Panc1 (cell line): ENCODE data around the gene CRIP1. TPM values are rescaled to one million over a fixed set of nuclear protein-coding genes. Genes with fewer than 3 reads are reported as not detected.

Experiments used
- ATAC-seq: fragments of 200-7000 bp; cut with Tn5 transposase; 2 replicates; pipeline ENCODE4 v1.9.1; 2020; ENCODE audit warnings: mild to moderate bottlenecking, moderate library complexity
- BruUV-seq: library from RNA; stranded (reverse); fragments of 400-500 nt; replicated peaks from 2 replicates; lab custom pipeline; 2021; lab: Mats Ljungman, UMichigan
- CTCF ChIA-PET: fragments of 300-600 bp; sonication (Branson Sonifier 250); formaldehyde crosslinking; loops from one replicate; lab custom pipeline; 2022; ENCODE audit warnings: antibody characterized with exemption; lab: Charles Lee
- POLR2A ChIA-PET: fragments of 300-600 bp; sonication (Branson Sonifier 250); formaldehyde crosslinking; loops from one replicate; lab custom pipeline; 2022; ENCODE audit warnings: antibody characterized with exemption; lab: Charles Lee
- DNase-seq: peaks from one replicate; pipeline ENCODE4 v3.0.0-alpha.2; 2010; ENCODE audit warnings: low read depth, low spot score
- H3K27ac ChIP-seq: 2 replicates; pipeline ENCODE4 v1.5.1; 2011; ENCODE audit warnings: mild to moderate bottlenecking, low read length, inconsistent platforms
- H3K27me3 ChIP-seq: fragments of 200-500 bp; sonication (Bioruptor generic); 2 replicates; pipeline ENCODE4 v1.6.0; 2014; ENCODE audit warnings: low read length, inconsistent platforms; ENCODE audit not compliant: control insufficient read depth, insufficient read depth
- H3K36me3 ChIP-seq: fragments of 200-500 bp; sonication (Bioruptor generic); 2 replicates; pipeline ENCODE4 v1.5.1; 2014; ENCODE audit warnings: inconsistent platforms, mild to moderate bottlenecking, low read length, moderate library complexity; ENCODE audit not compliant: control insufficient read depth, insufficient read depth
- H3K4me1 ChIP-seq: 2 replicates; pipeline ENCODE4 v1.5.1; 2011; ENCODE audit warnings: inconsistent platforms, mild to moderate bottlenecking, low read length, moderate library complexity; ENCODE audit not compliant: control insufficient read depth, insufficient read depth
- H3K4me3 ChIP-seq, 2 experiments: 2 replicates each; pipeline ENCODE4 v1.5.1; 2011 to 2012; ENCODE audit warnings: low read depth in 2 of 2, low read length in 2 of 2, mild to moderate bottlenecking in 2 of 2, inconsistent platforms in 1 of 2, moderate library complexity in 1 of 2
- H3K9me3 ChIP-seq: fragments of 200-500 bp; sonication (Bioruptor generic); 2 replicates; pipeline ENCODE4 v1.5.1; 2014; ENCODE audit warnings: low read depth, mild to moderate bottlenecking, inconsistent platforms, low read length, moderate library complexity; ENCODE audit not compliant: control insufficient read depth, insufficient read depth
- POLR2AphosphoS5 ChIP-seq: IDR thresholded peaks from 2 replicates; pipeline ENCODE4 v1.6.1; 2012; ENCODE audit warnings: mild to moderate bottlenecking, low read depth, low read length, moderate library complexity
- SIN3A ChIP-seq: IDR thresholded peaks from 2 replicates; pipeline ENCODE4 v1.6.1; 2012; ENCODE audit warnings: low read depth, mild to moderate bottlenecking, low read length, moderate library complexity, borderline replicate concordance; ENCODE audit not compliant: insufficient read depth
- TCF7L2 ChIP-seq: IDR thresholded peaks from 2 replicates; pipeline ENCODE4 v1.6.1; 2011; ENCODE audit warnings: mild to moderate bottlenecking, low read depth, low read length, inconsistent platforms
- in situ Hi-C: cut with HindIII; loops from 2 replicates; pipeline ENCODE4 v1.10.0; 2016; ENCODE audit warnings: low sequenced_read_pairs, low pct_unique_long_range_greater_than_20kb
- intact Hi-C: fragments of 100-400 bp; cut with micrococcal nuclease; formaldehyde crosslinking; loops from one replicate; pipeline ENCODE4 v1.10.0; 2022; ENCODE audit not compliant: unreplicated experiment
- total RNA-seq: library from RNA; stranded (reverse); gene quantifications from one replicate; pipeline ENCODE4 v1.2.1, GENCODE V29; 2021; ENCODE audit not compliant: unreplicated experiment
- TF ChIP-seq, protein P1 (sequence below), 2 experiments: IDR thresholded peaks; 2 replicates each; pipeline ENCODE4 v1.6.1; 2011 to 2012; ENCODE audit warnings: low read depth in 2 of 2, control low read depth in 1 of 2, low read length in 1 of 2, mild to moderate bottlenecking in 1 of 2, moderate library complexity in 1 of 2; ENCODE audit not compliant: insufficient read depth in 1 of 2
- TF ChIP-seq, protein P2 (sequence below): fragments of 450-650 bp; IDR thresholded peaks from 2 replicates; pipeline ENCODE4 v1.5.1; 2017; ENCODE audit warnings: mild to moderate bottlenecking

Gene CRIP1
- total RNA-seq, 1 experiment from 2014 or later: 1,056 TPM

DNA sequence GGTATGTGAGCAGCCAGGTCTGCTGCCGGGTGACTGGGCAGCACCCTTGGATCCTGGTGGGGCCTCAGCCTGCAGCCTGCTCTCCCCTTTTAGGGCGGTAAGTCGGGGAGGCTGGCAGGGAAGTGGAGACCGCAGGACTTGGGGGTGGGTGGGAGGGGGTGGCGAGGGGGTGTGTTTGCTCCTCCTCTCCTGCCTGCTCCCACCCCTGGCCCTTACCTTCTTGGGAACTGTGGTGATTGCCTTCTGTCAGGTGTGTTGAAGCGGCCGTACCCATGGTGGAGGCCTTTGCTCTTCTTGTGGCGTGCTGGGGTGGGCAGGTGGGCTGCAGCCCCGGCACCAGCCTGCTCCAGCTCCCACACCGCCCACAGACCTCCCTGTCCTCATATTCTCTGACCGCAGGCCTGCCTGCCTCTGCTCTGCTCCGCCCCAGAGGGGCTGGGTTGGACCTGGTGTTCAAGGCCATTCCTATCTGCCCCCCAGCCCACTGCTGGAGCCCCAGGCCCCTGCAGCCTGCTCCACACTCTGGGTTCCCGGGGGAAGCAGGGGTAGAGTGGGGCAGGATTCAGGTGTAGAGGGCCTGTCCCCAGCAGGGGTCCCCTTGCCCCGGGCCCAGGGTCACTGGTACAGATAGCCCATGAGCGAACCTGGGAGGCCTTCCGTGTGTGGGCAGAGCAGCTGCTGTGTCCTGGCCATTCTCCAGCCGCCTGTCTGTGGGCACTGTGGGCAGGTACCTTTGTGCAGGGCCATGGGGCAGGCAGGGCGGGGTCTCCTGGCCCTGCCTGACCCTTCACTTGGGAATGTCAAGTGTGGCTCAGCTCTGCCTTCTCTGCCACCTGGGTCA lies 9.5 kb downstream of the CRIP1 start:
- Histone ChIP-seq H3K4me3 (no peak overlapping the region), H3K27me3 (no peaks in the 10 kb centered on the region), H3K4me1 (peaks cover 7% of the 10 kb centered on the region), H3K27ac (no peak overlapping the region), H3K9me3 (no peaks in the 10 kb centered on the region), H3K36me3 (no peaks in the 10 kb centered on the region)
- no peak for DNase-seq
- no peak for TF ChIP-seq SIN3A
- TF ChIP-seq, protein P1, sequence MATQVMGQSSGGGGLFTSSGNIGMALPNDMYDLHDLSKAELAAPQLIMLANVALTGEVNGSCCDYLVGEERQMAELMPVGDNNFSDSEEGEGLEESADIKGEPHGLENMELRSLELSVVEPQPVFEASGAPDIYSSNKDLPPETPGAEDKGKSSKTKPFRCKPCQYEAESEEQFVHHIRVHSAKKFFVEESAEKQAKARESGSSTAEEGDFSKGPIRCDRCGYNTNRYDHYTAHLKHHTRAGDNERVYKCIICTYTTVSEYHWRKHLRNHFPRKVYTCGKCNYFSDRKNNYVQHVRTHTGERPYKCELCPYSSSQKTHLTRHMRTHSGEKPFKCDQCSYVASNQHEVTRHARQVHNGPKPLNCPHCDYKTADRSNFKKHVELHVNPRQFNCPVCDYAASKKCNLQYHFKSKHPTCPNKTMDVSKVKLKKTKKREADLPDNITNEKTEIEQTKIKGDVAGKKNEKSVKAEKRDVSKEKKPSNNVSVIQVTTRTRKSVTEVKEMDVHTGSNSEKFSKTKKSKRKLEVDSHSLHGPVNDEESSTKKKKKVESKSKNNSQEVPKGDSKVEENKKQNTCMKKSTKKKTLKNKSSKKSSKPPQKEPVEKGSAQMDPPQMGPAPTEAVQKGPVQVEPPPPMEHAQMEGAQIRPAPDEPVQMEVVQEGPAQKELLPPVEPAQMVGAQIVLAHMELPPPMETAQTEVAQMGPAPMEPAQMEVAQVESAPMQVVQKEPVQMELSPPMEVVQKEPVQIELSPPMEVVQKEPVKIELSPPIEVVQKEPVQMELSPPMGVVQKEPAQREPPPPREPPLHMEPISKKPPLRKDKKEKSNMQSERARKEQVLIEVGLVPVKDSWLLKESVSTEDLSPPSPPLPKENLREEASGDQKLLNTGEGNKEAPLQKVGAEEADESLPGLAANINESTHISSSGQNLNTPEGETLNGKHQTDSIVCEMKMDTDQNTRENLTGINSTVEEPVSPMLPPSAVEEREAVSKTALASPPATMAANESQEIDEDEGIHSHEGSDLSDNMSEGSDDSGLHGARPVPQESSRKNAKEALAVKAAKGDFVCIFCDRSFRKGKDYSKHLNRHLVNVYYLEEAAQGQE (IDR thresholded peaks at IDR 0.05; ENCODE audit: insufficient read depth in 1 of 2, low read depth in 2 of 2, low read length in 1 of 2): no peak
- TF ChIP-seq POLR2AphosphoS5: no peak
- TF ChIP-seq, protein P2, sequence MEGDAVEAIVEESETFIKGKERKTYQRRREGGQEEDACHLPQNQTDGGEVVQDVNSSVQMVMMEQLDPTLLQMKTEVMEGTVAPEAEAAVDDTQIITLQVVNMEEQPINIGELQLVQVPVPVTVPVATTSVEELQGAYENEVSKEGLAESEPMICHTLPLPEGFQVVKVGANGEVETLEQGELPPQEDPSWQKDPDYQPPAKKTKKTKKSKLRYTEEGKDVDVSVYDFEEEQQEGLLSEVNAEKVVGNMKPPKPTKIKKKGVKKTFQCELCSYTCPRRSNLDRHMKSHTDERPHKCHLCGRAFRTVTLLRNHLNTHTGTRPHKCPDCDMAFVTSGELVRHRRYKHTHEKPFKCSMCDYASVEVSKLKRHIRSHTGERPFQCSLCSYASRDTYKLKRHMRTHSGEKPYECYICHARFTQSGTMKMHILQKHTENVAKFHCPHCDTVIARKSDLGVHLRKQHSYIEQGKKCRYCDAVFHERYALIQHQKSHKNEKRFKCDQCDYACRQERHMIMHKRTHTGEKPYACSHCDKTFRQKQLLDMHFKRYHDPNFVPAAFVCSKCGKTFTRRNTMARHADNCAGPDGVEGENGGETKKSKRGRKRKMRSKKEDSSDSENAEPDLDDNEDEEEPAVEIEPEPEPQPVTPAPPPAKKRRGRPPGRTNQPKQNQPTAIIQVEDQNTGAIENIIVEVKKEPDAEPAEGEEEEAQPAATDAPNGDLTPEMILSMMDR: no peak
- TF ChIP-seq TCF7L2: no peak
- intact Hi-C loops (no loop called here), in situ Hi-C loops (no loop called here)
- ATAC-seq: no peak
- BruUV-seq: no TSS peak
- ChIA-PET POLR2A (interaction anchor here (0.6 kb wide), 1 partner anchor 126 kb away, joined by 3 read pairs; no protein-coding TSS in a partner anchor), CTCF (no interaction called here)

DNA sequence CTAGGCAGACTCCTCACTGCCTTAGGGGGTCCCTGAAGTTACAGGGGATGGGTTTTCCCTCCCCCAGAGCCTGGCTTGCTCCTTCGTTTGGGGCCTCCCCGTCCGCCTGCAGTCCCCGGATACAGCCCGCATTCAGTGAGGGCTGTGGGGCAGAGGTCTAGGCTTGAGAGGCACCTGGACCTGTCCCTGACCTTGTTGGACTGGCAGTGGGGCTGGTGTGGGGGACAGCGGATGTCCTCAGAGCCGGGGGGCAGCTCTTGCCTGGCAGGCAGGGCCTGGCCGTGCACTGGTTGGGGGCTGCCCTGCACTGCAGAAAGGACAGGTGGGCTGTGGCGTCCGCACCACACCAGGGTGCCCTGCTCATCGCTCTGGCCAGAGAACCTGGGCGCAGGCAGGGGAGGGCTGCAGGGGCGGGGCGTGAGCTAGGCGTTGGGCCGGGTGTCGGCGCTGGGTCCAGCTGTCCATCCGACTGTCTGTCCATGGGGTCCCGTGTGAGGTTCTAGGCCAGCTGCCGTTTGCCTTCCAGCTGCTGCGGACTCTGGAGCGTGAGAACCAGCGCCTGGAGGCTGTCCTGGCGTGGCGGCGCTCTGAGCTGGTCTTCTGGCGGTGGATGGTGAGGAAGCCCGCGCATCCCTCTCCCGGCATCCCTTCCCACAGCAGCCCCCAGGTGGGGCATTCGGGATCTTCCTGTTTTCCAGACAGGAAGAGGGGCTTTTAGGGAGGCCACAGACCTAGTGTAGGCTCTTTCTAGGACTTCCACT lies 10.3 kb downstream of the CRIP1 start:
- CTCF ChIA-PET: no interaction called here
- no TSS peak for BruUV-seq
- no peak overlapping the region for H3K4me3 ChIP-seq
- peaks cover 4% of the 10 kb centered on the region; the same call in 1 of the 2 replicates for H3K4me1 ChIP-seq
- H3K9me3 ChIP-seq: no peaks in the 10 kb centered on the region
- intact Hi-C loops (no loop called here), in situ Hi-C loops (no loop called here)
- H3K27ac ChIP-seq: no peak overlapping the region
- POLR2A ChIA-PET: interaction anchor here (0.6 kb wide), 1 partner anchor 125 kb away, joined by 3 read pairs; no protein-coding TSS in a partner anchor
- H3K27me3 ChIP-seq: no peaks in the 10 kb centered on the region
- H3K36me3 ChIP-seq: no peaks in the 10 kb centered on the region
- DNase-seq (no peak), ATAC-seq (no peak)
- TF ChIP-seq, protein P1 (IDR thresholded peaks at IDR 0.05; ENCODE audit: insufficient read depth in 1 of 2, low read depth in 2 of 2, low read length in 1 of 2): no peak
- TF ChIP-seq TCF7L2 (no peak), POLR2AphosphoS5 (no peak), SIN3A (no peak)
- TF ChIP-seq, protein P2: no peak
